ENCODE measurements around the gene RTL10. TPM values are rescaled to one million over a fixed set of nuclear protein-coding genes. Genes with fewer than 3 reads are reported as not detected.

RTL10 gene
- total RNA-seq, 1 experiment from 2014 or later, result 25.6 TPM

DNA sequence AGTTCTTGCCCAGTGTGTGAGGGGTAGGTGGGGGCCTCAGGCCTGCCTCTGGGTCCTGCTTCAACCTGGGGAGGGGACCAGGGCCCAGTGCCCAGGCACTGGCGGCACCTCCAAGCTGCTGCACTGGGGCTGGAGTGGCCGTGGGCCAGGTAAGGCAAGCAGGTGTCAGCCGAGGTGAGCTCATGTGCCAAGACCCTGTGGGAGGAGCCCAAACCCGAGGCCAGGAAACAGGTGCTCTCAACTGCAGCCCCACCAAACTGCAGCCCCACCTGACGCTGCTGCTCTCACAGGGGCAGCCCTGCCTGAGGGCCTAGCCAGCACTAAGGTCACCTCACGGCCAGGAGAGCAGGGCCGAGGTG, 18.1 kb upstream of the RTL10 start:
- ChIA-PET POLR2A (ENCODE audit: low non-redundant PET) (no interaction called here), CTCF (no interaction called here)
- Histone ChIP-seq H3K36me3 (ENCODE audit: insufficient read depth, low read length, poor library complexity, severe bottlenecking) (peaks cover 3% of the 10 kb centered on the region), H3K27ac (ENCODE audit: low read depth, low read length, poor library complexity, severe bottlenecking) (no peak overlapping the region), H3K27me3 (replicated peaks; ENCODE audit: insufficient read depth, low read depth, low read length, poor library complexity) (no peaks in the 10 kb centered on the region), H3K9me3 (ENCODE audit: low read depth, low read length, poor library complexity, severe bottlenecking) (no peaks in the 10 kb centered on the region), H3K4me1 (ENCODE audit: insufficient read depth, low read length, poor library complexity, severe bottlenecking) (peaks cover 9% of the 10 kb centered on the region), H3K4me3 (ENCODE audit: low read depth, low read length, poor library complexity, severe bottlenecking) (no peak overlapping the region)
- DNase-seq (ENCODE audit: low spot score), result no peak
- BruUV-seq (replicated peaks), result no TSS peak
- intact Hi-C loops (cut with micrococcal nuclease; ENCODE audit: unreplicated experiment), result no loop called here
- TF ChIP-seq EZH2 (IDR thresholded peaks at IDR 0.05; ENCODE audit: borderline replicate concordance, low read depth, low read length, poor library complexity, severe bottlenecking), result no peak
- TF ChIP-seq, protein P1, sequence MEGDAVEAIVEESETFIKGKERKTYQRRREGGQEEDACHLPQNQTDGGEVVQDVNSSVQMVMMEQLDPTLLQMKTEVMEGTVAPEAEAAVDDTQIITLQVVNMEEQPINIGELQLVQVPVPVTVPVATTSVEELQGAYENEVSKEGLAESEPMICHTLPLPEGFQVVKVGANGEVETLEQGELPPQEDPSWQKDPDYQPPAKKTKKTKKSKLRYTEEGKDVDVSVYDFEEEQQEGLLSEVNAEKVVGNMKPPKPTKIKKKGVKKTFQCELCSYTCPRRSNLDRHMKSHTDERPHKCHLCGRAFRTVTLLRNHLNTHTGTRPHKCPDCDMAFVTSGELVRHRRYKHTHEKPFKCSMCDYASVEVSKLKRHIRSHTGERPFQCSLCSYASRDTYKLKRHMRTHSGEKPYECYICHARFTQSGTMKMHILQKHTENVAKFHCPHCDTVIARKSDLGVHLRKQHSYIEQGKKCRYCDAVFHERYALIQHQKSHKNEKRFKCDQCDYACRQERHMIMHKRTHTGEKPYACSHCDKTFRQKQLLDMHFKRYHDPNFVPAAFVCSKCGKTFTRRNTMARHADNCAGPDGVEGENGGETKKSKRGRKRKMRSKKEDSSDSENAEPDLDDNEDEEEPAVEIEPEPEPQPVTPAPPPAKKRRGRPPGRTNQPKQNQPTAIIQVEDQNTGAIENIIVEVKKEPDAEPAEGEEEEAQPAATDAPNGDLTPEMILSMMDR (conservative IDR thresholded peaks at IDR 0.05; ENCODE audit: low read depth, low read length), result no peak

DNA sequence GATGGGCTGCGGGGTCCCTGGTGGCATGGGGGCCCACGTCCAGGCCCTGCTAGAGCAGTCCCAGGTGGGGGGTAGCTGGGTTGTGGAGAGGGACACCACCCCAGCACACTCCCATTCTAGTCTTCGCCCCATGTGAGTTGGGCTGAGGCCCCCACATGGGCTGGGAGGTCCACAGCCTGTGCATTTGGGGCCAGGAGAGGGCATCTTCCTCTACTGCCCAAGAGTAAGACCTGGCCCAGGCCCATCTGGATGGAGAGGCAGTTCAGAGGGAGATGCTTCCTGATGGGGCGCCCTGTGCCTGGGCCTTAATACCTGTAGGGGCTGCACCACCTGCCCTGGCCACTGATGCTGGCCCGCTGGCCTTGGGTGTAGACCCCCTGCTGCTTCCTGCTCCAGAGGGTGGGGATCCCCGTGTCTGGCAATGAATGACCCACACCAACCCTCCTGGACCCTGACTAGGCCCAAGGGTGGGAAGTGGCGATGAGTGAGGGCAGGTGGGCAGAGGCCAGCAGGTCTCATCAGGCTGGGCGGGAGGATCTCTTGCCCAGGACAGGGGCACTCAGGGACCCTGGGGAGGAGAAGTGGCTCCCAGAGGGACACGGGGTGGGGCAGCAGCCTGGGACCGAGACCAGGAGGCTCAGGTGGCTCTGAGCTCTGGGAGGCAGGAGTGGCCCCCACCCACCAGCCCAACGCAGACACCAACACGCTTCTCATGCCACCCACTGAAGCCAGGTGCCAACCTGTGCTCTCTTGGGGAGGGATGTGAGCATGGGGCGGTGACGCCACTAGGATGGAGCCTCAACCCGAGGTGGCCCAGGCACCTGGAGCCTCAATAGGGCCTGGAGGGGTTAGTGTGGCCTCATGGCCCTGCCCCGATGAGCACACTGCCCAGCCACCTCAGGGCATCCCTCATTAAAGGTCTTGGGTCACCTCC, 17.4 kb upstream of the RTL10 start:
- POLR2A ChIA-PET (ENCODE audit: low non-redundant PET), result no interaction called here
- DNase-seq (ENCODE audit: low spot score), result no peak
- intact Hi-C loops (cut with micrococcal nuclease; ENCODE audit: unreplicated experiment), result no loop called here
- no peaks in the 10 kb centered on the region for H3K27me3 ChIP-seq (replicated peaks; ENCODE audit: insufficient read depth, low read depth, low read length, poor library complexity)
- peaks cover 3% of the 10 kb centered on the region for H3K36me3 ChIP-seq (ENCODE audit: insufficient read depth, low read length, poor library complexity, severe bottlenecking)
- no peak overlapping the region for H3K4me3 ChIP-seq (ENCODE audit: low read depth, low read length, poor library complexity, severe bottlenecking)
- H3K4me1 ChIP-seq (ENCODE audit: insufficient read depth, low read length, poor library complexity, severe bottlenecking), result peaks cover 9% of the 10 kb centered on the region
- TF ChIP-seq, protein P1 (conservative IDR thresholded peaks at IDR 0.05; ENCODE audit: low read depth, low read length), result no peak
- TF ChIP-seq EZH2 (IDR thresholded peaks at IDR 0.05; ENCODE audit: borderline replicate concordance, low read depth, low read length, poor library complexity, severe bottlenecking), result no peak
- CTCF ChIA-PET, result no interaction called here
- H3K9me3 ChIP-seq (ENCODE audit: low read depth, low read length, poor library complexity, severe bottlenecking), result no peaks in the 10 kb centered on the region
- no peak overlapping the region for H3K27ac ChIP-seq (ENCODE audit: low read depth, low read length, poor library complexity, severe bottlenecking)
- BruUV-seq (replicated peaks), result no TSS peak

DNA sequence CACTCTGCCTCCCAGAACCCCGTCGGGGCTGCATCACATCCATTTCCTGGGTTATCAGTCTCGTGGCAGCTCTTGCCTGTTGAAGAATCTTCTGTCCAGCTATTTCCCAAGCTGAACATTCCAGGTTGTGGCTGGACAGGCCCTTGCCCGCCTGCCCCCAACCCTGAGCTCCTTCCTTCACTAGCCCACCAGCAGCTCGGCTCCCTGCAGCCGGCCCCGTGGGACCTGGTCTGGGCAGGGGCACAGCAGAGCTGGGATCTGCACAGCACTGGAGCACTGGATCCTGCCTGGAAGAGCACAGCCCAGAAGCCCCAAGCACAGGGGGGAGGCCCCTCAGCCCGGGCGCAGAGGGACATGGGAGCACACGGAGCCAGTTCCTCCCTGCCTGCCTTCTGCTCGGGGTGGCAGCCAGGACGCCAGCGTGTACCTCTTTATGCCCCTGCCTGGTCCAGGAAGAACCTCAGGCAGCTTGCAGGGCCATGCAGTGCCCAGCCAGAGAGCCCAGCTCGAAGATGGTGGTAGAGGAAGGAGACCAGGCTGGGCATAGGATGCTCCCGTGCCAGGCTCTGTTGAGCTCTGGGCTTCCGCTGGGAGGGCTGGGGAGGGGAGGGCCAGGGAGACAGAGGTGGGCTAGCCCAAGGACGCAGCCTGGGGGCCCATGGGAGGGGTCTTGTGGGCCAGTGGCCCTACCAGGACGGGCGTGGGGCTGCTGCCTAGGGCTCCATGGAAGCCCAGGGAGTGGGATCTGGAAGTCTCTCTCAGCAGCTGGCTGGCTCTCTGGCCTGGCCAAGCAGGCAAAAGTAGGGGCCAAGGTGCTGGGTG, 16.6 kb upstream of the RTL10 start:
- Histone ChIP-seq H3K27me3 (replicated peaks; ENCODE audit: insufficient read depth, low read depth, low read length, poor library complexity) (no peaks in the 10 kb centered on the region), H3K4me3 (ENCODE audit: low read depth, low read length, poor library complexity, severe bottlenecking) (no peak overlapping the region), H3K36me3 (ENCODE audit: insufficient read depth, low read length, poor library complexity, severe bottlenecking) (peaks cover 3% of the 10 kb centered on the region), H3K27ac (ENCODE audit: low read depth, low read length, poor library complexity, severe bottlenecking) (no peak overlapping the region), H3K4me1 (ENCODE audit: insufficient read depth, low read length, poor library complexity, severe bottlenecking) (peaks cover 9% of the 10 kb centered on the region), H3K9me3 (ENCODE audit: low read depth, low read length, poor library complexity, severe bottlenecking) (no peaks in the 10 kb centered on the region)
- ChIA-PET CTCF (no interaction called here), POLR2A (ENCODE audit: low non-redundant PET) (no interaction called here)
- intact Hi-C loops (cut with micrococcal nuclease; ENCODE audit: unreplicated experiment), result no loop called here
- TF ChIP-seq EZH2 (IDR thresholded peaks at IDR 0.05; ENCODE audit: borderline replicate concordance, low read depth, low read length, poor library complexity, severe bottlenecking), result no peak
- TF ChIP-seq, protein P1 (conservative IDR thresholded peaks at IDR 0.05; ENCODE audit: low read depth, low read length), result no peak
- DNase-seq (ENCODE audit: low spot score), result no peak
- BruUV-seq (replicated peaks), result no TSS peak
